GM23338 (cell line): Measurements from ENCODE around the gene HMGN1. TPM values are rescaled to one million over a fixed set of nuclear protein-coding genes. Genes with fewer than 3 reads are reported as not detected.

ENCODE experiments used
- ATAC-seq: fragments of 200-7000 bp; cut with Tn5 transposase; 3 replicates; pipeline ENCODE4 v1.9.1; 2020
- DNase-seq: peaks from one replicate; pipeline ENCODE4 v3.0.0-alpha.2; 2015; ENCODE audit warnings: low spot score
- H2AFZ ChIP-seq: fragments of 200-600 bp; sonication (generic); 2 replicates; pipeline ENCODE4 v1.8.0; 2016; ENCODE audit warnings: antibody characterized with exemption, mild to moderate bottlenecking, moderate library complexity
- H3F3A ChIP-seq: fragments of 200-600 bp; sonication (generic); replicated peaks from 2 replicates; pipeline ENCODE4 v1.8.0; 2017; ENCODE audit warnings: antibody characterized with exemption, mixed run types, low read depth
- H3K27ac ChIP-seq: fragments of 200-600 bp; sonication (generic); 2 replicates; pipeline ENCODE4 v1.6.1; 2016; ENCODE audit warnings: low read depth
- H3K27me3 ChIP-seq: fragments of 200-600 bp; sonication (generic); 2 replicates; pipeline ENCODE4 v1.8.0; 2016; ENCODE audit warnings: mild to moderate bottlenecking, mixed run types, moderate library complexity; ENCODE audit not compliant: insufficient read depth
- H3K36me3 ChIP-seq: fragments of 200-600 bp; sonication (generic); 2 replicates; pipeline ENCODE4 v1.8.0; 2016; ENCODE audit warnings: mild to moderate bottlenecking; ENCODE audit not compliant: insufficient read depth
- H3K4me1 ChIP-seq: fragments of 200-600 bp; sonication (generic); 2 replicates; pipeline ENCODE4 v1.8.0; 2016; ENCODE audit warnings: mild to moderate bottlenecking, moderate library complexity; ENCODE audit not compliant: insufficient read depth
- H3K4me2 ChIP-seq: fragments of 200-600 bp; sonication (generic); 2 replicates; pipeline ENCODE4 v1.7.1; 2017; ENCODE audit warnings: mixed run types
- H3K4me3 ChIP-seq: fragments of 200-600 bp; sonication (generic); 2 replicates; pipeline ENCODE4 v1.6.1; 2016; ENCODE audit warnings: mixed run types
- H3K79me2 ChIP-seq: fragments of 200-600 bp; sonication (generic); replicated peaks from 2 replicates; pipeline ENCODE4 v1.8.0; 2017; ENCODE audit warnings: mild to moderate bottlenecking; ENCODE audit not compliant: insufficient read depth
- H3K9me2 ChIP-seq: fragments of 200-600 bp; sonication (generic); 2 replicates; pipeline ENCODE4 v1.8.0; 2017; ENCODE audit not compliant: insufficient read depth
- H4K20me1 ChIP-seq: fragments of 200-600 bp; sonication (generic); replicated peaks from 2 replicates; pipeline ENCODE4 v1.8.0; 2017; ENCODE audit warnings: mild to moderate bottlenecking; ENCODE audit not compliant: insufficient read depth
- H3K27ac Mint-ChIP-seq: 2 replicates; pipeline ENCODE4 v1.8.0; 2020; ENCODE audit warnings: inconsistent platforms, mild to moderate bottlenecking, moderate library complexity, mixed read lengths
- H3K27me3 Mint-ChIP-seq: 3 replicates; pipeline ENCODE4 v1.8.0; 2022; ENCODE audit warnings: low read depth, mild to moderate bottlenecking, moderate library complexity, mixed read lengths, inconsistent platforms; ENCODE audit not compliant: insufficient read depth, poor library complexity
- H3K36me3 Mint-ChIP-seq: 3 replicates; pipeline ENCODE4 v1.8.0; 2021; ENCODE audit warnings: low read depth, mild to moderate bottlenecking, inconsistent platforms, moderate library complexity, mixed read lengths
- H3K4me1 Mint-ChIP-seq: 3 replicates; pipeline ENCODE4 v1.8.0; 2020; ENCODE audit warnings: mild to moderate bottlenecking, inconsistent platforms, mixed read lengths
- H3K4me3 Mint-ChIP-seq: 3 replicates; pipeline ENCODE4 v1.8.0; 2021; ENCODE audit warnings: moderate library complexity, mild to moderate bottlenecking, inconsistent platforms, mixed read lengths
- H3K9me3 Mint-ChIP-seq: 3 replicates; pipeline ENCODE4 v1.8.0; 2020; ENCODE audit warnings: moderate library complexity, mild to moderate bottlenecking, inconsistent platforms, mixed read lengths
- CREB1 ChIP-seq: fragments of 250-450 bp; sonication (Bioruptor Pico); IDR thresholded peaks from 2 replicates; pipeline ENCODE4 v1.5.0; 2020; ENCODE audit warnings: low read depth, mild to moderate bottlenecking, moderate library complexity
- CTCF ChIP-seq, 2 experiments: fragments of 200-600 bp in 1 of 2; sonication (generic) in 1 of 2; conservative IDR thresholded peaks; 2 replicates each; pipeline versions ENCODE4 v1.5.1 to v1.6.1; 2016 to 2017; ENCODE audit warnings: antibody characterized with exemption in 2 of 2, low read depth in 2 of 2, mild to moderate bottlenecking in 2 of 2, moderate library complexity in 1 of 2
- ETS1 ChIP-seq: IDR thresholded peaks from 2 replicates; pipeline ENCODE4 v1.6.1; 2016; ENCODE audit warnings: antibody characterized with exemption
- EZH2 ChIP-seq: fragments of 200-600 bp; sonication (generic); IDR thresholded peaks from one replicate; pipeline ENCODE4 v1.8.0; 2017; ENCODE audit warnings: antibody characterized with exemption, mild to moderate bottlenecking, low read depth; ENCODE audit not compliant: unreplicated experiment
- EZH2phosphoT487 ChIP-seq: fragments of 200-600 bp; sonication (generic); IDR thresholded peaks from one replicate; pipeline ENCODE4 v1.8.1; 2018; ENCODE audit warnings: antibody characterized with exemption; ENCODE audit not compliant: unreplicated experiment
- JUNB ChIP-seq: IDR thresholded peaks from one replicate; pipeline ENCODE4 v1.6.1; 2016; ENCODE audit warnings: antibody characterized with exemption; ENCODE audit not compliant: unreplicated experiment
- NANOG ChIP-seq: IDR thresholded peaks from 2 replicates; pipeline ENCODE4 v1.6.1; 2016; ENCODE audit warnings: antibody characterized with exemption, borderline replicate concordance
- POLR2AphosphoS5 ChIP-seq: IDR thresholded peaks from 2 replicates; pipeline ENCODE4 v1.6.1; 2016; ENCODE audit warnings: antibody characterized with exemption, low read depth
- REST ChIP-seq: IDR thresholded peaks from one replicate; pipeline ENCODE4 v1.6.1; 2018; ENCODE audit warnings: antibody characterized with exemption; ENCODE audit not compliant: unreplicated experiment
- STAT1 ChIP-seq: IDR thresholded peaks from one replicate; pipeline ENCODE4 v1.6.1; 2016; ENCODE audit warnings: antibody characterized with exemption; ENCODE audit not compliant: unreplicated experiment
- ZNF114 ChIP-seq: fragments of 250-450 bp; sonication (Bioruptor Pico); IDR thresholded peaks from 2 replicates; pipeline ENCODE4 v1.5.0; 2020; ENCODE audit warnings: mild to moderate bottlenecking, moderate library complexity
- ZNF331 ChIP-seq: fragments of 250-450 bp; sonication (Bioruptor Pico); IDR thresholded peaks from 2 replicates; pipeline ENCODE4 v1.5.0; 2020; ENCODE audit warnings: low read depth, mild to moderate bottlenecking, moderate library complexity
- ZNF462 ChIP-seq: fragments of 250-450 bp; sonication (Bioruptor Pico); IDR thresholded peaks from 2 replicates; pipeline ENCODE4 v1.5.0; 2020; ENCODE audit warnings: mild to moderate bottlenecking, moderate library complexity
- polyA plus RNA-seq: library from polyadenylated mRNA; unstranded; fragments of >200 nt; fragmentation: Nextera tagmentation; extraction: Ambion mirVana; gene quantifications from 2 replicates; pipeline ENCODE4 v1.2.1, GENCODE V29; 2016
- total RNA-seq: library from RNA; depleted of rRNA; stranded (reverse); fragments of >200 nt; shearing (Covaris generic); gene quantifications from 2 replicates; pipeline ENCODE4 v1.2.3, GENCODE V29; 2014

The HMGN1 gene
- total and polyA plus RNA-seq, 2 experiments from 2014 or later = 403 to 889 TPM

- no peak for TF ChIP-seq ZNF462 (CRISPR knock-in tag)
- TF ChIP-seq EZH2 = no peak
- TF ChIP-seq EZH2phosphoT487 = no peak
- no peak for TF ChIP-seq ZNF114 (CRISPR knock-in tag)
- TF ChIP-seq JUNB = no peak
- TF ChIP-seq REST = no peak
- TF ChIP-seq ZNF331 (CRISPR knock-in tag) = no peak
- no peak for TF ChIP-seq ETS1
- no peak for TF ChIP-seq STAT1
- no peak for TF ChIP-seq NANOG
- no peak for TF ChIP-seq POLR2AphosphoS5
- no peak for TF ChIP-seq CTCF (conservative IDR thresholded peaks at IDR 0.05; ENCODE audit: low read depth in 2 of 2)
- no peak for TF ChIP-seq CREB1 (CRISPR knock-in tag)
- H3K9me3 Mint-ChIP-seq = 0 out of 3 replicates have a peak, but pooled peaks cover under 1% of the 10 kb centered on the region
Observed at GRCh38 chr21:39334611-39335010, 14.3 kb downstream of the HMGN1 start.

More at GRCh38 chr21:39334611-39335010, 14.3 kb downstream of the HMGN1 start:
- Histone ChIP-seq H3K27ac (no peak overlapping the region), H3K4me2 (no peak overlapping the region), H3K79me2 (no peaks in the 10 kb centered on the region), H2AFZ (no peak overlapping the region), H3K9me2 (no peaks in the 10 kb centered on the region), H3K27me3 (no peaks in the 10 kb centered on the region), H3F3A (peaks cover 4% of the 10 kb centered on the region; the same call in 1 of the 2 replicates), H3K4me1 (peaks cover 6% of the 10 kb centered on the region), H3K36me3 (no peaks in the 10 kb centered on the region), H4K20me1 (no peaks in the 10 kb centered on the region), H3K4me3 (no peak overlapping the region)
- Mint-ChIP-seq H3K4me3 (no peak overlapping the region), H3K4me1 (peaks cover 9% of the 10 kb centered on the region), H3K36me3 (no peaks in the 10 kb centered on the region), H3K27ac (no peak overlapping the region), H3K27me3 (peaks cover 8% of the 10 kb centered on the region)
- no peak for ATAC-seq
- no peak for DNase-seq
